Caco-2 (cell line): Measurements from ENCODE around the gene PRDM5. TPM values are rescaled to one million over a fixed set of nuclear protein-coding genes. Genes with fewer than 3 reads are reported as not detected.

ENCODE experiments used
- BruUV-seq: library from RNA; stranded (reverse); fragments of 400-500 nt; replicated peaks from 2 replicates; lab custom pipeline; 2021; lab: Mats Ljungman, UMichigan
- CTCF ChIA-PET: fragments of 300-600 bp; sonication (Branson Sonifier 250); formaldehyde crosslinking; loops from one replicate; lab custom pipeline; 2022; ENCODE audit warnings: antibody characterized with exemption; lab: Charles Lee
- POLR2A ChIA-PET: fragments of 300-600 bp; sonication (Branson Sonifier 250); formaldehyde crosslinking; loops from one replicate; lab custom pipeline; 2022; ENCODE audit warnings: antibody characterized with exemption; lab: Charles Lee
- DNase-seq, 2 experiments: peaks; one replicate each; pipeline versions ENCODE4 v3.0.0 to v3.0.0-alpha.2; 2020 to 2022
- H3K27me3 ChIP-seq: replicated peaks from 2 replicates; pipeline ENCODE4 v1.6.0; 2011; ENCODE audit warnings: low read length; ENCODE audit not compliant: control insufficient read depth, insufficient read depth
- H3K36me3 ChIP-seq: 2 replicates; pipeline ENCODE4 v1.5.1; 2011; ENCODE audit warnings: low read length; ENCODE audit not compliant: control insufficient read depth, insufficient read depth
- H3K4me1 ChIP-seq: fragments of 250-450 bp; sonication (Bioruptor Pico); 2 replicates; pipeline ENCODE4 v1.5.1; 2020; ENCODE audit warnings: mild to moderate bottlenecking
- H3K4me3 ChIP-seq: 2 replicates; pipeline ENCODE4 v1.5.1; 2011; ENCODE audit warnings: low read depth, mild to moderate bottlenecking, control low read depth, low read length
- H3K9me3 ChIP-seq: fragments of 250-450 bp; sonication (Bioruptor Pico); 2 replicates; pipeline ENCODE4 v1.5.1; 2020; ENCODE audit warnings: mild to moderate bottlenecking, moderate library complexity
- H3K27ac Mint-ChIP-seq: one replicate; pipeline ENCODE4 v1.8.0; 2022; ENCODE audit warnings: mixed read lengths; ENCODE audit not compliant: unreplicated experiment
- H3K27me3 Mint-ChIP-seq: one replicate; pipeline ENCODE4 v1.8.0; 2022; ENCODE audit warnings: mixed read lengths; ENCODE audit not compliant: insufficient read depth, unreplicated experiment
- H3K36me3 Mint-ChIP-seq: one replicate; pipeline ENCODE4 v1.8.0; 2022; ENCODE audit warnings: mild to moderate bottlenecking, mixed read lengths; ENCODE audit not compliant: insufficient read depth, unreplicated experiment
- H3K4me1 Mint-ChIP-seq: one replicate; pipeline ENCODE4 v1.8.0; 2022; ENCODE audit warnings: low read depth, mixed read lengths; ENCODE audit not compliant: unreplicated experiment
- H3K4me3 Mint-ChIP-seq: one replicate; pipeline ENCODE4 v1.8.0; 2022; ENCODE audit warnings: mild to moderate bottlenecking, moderate library complexity, mixed read lengths; ENCODE audit not compliant: unreplicated experiment
- H3K9me3 Mint-ChIP-seq: one replicate; pipeline ENCODE4 v1.8.0; 2022; ENCODE audit warnings: mixed read lengths; ENCODE audit not compliant: unreplicated experiment
- CTCF ChIP-seq, 2 experiments: fragments of 200-600 bp in 1 of 2; IDR thresholded peaks; 1 replicate in 1 of 2; 2 replicates in 1 of 2; pipeline versions ENCODE4 v1.5.1 to v1.8.0; 2011 to 2022; ENCODE audit warnings: antibody characterized with exemption in 1 of 2, control low read depth in 1 of 2, inconsistent platforms in 1 of 2, low read depth in 1 of 2, low read length in 1 of 2, mild to moderate bottlenecking in 1 of 2, moderate library complexity in 1 of 2; ENCODE audit not compliant: insufficient read depth in 1 of 2, severe bottlenecking in 1 of 2, unreplicated experiment in 1 of 2
- intact Hi-C: fragments of 100-400 bp; cut with micrococcal nuclease; formaldehyde crosslinking; loops from one replicate; pipeline ENCODE4 v1.10.0; 2022; ENCODE audit not compliant: unreplicated experiment
- total RNA-seq: library from RNA; stranded (reverse); gene quantifications from 2 replicates; pipeline ENCODE4 v1.2.3, GENCODE V29; 2022

The PRDM5 gene
- total RNA-seq, 1 experiment from 2014 or later, result 14.3 TPM

DNA sequence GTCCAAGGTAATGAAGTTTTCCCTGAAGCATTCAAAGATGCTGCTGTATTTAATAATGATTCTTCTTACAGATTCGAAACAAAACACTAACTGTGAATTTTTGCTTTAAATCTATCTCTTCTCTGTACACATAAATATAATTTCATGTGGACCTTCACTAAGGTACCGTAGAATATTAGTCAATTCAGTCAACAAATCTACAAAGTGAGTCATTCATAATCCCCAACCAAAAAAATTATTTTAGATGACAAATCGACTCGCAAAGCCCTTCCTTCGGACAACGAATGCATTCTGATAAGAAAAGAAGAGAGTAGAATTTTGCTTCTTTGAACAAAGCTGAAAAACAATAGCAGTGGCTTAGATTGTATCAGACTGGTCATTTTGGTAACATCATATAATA, 95.7 kb downstream of the PRDM5 start:
- ChIA-PET POLR2A (no interaction called here), CTCF (no interaction called here)
- no peaks in the 10 kb centered on the region for H3K27me3 Mint-ChIP-seq
- H3K27ac Mint-ChIP-seq, result no peak overlapping the region
- H3K27me3 ChIP-seq, result no peaks in the 10 kb centered on the region
- no peaks in the 10 kb centered on the region for H3K36me3 ChIP-seq
- peaks cover 10% of the 10 kb centered on the region for H3K9me3 Mint-ChIP-seq
- intact Hi-C loops, result no loop called here
- H3K9me3 ChIP-seq, result no peaks in the 10 kb centered on the region
- TF ChIP-seq CTCF (IDR thresholded peaks at IDR 0.05; ENCODE audit: insufficient read depth in 1 of 2, low read depth in 1 of 2, low read length in 1 of 2, severe bottlenecking in 1 of 2, unreplicated experiment in 1 of 2), result no peak
- H3K36me3 Mint-ChIP-seq, result no peaks in the 10 kb centered on the region
- no peak overlapping the region for H3K4me3 Mint-ChIP-seq
- BruUV-seq, result no TSS peak
- no peak overlapping the region for H3K4me3 ChIP-seq
- peaks cover 22% of the 10 kb centered on the region for H3K4me1 ChIP-seq
- no peak for DNase-seq
- peaks cover 14% of the 10 kb centered on the region for H3K4me1 Mint-ChIP-seq

GRCh38 chr4:120826449-120826848, 96.1 kb downstream of the PRDM5 start:
- CTCF ChIA-PET, result no interaction called here
- H3K27me3 ChIP-seq, result no peaks in the 10 kb centered on the region
- intact Hi-C loops, result no loop called here
- H3K9me3 Mint-ChIP-seq, result peaks cover 10% of the 10 kb centered on the region
- no peak overlapping the region for H3K4me3 Mint-ChIP-seq
- DNase-seq, result no peak
- no peaks in the 10 kb centered on the region for H3K9me3 ChIP-seq
- H3K27me3 Mint-ChIP-seq, result no peaks in the 10 kb centered on the region
- BruUV-seq, result no TSS peak
- H3K36me3 Mint-ChIP-seq, result no peaks in the 10 kb centered on the region
- H3K4me3 ChIP-seq, result no peak overlapping the region
- H3K27ac Mint-ChIP-seq, result peak overlapping the region; percentile 24
- H3K36me3 ChIP-seq, result no peaks in the 10 kb centered on the region
- no peak for TF ChIP-seq CTCF (IDR thresholded peaks at IDR 0.05; ENCODE audit: insufficient read depth in 1 of 2, low read depth in 1 of 2, low read length in 1 of 2, severe bottlenecking in 1 of 2, unreplicated experiment in 1 of 2)
- H3K4me1 ChIP-seq, result peaks cover 22% of the 10 kb centered on the region
- peaks cover 14% of the 10 kb centered on the region for H3K4me1 Mint-ChIP-seq
- POLR2A ChIA-PET, result no interaction called here

- ChIA-PET POLR2A (no interaction called here), CTCF (no interaction called here)
- intact Hi-C loops, result loop anchor here (2.0 kb wide), 1 partner anchor 24 kb away; no protein-coding TSS in a partner anchor
- H3K27me3 Mint-ChIP-seq, result no peaks in the 10 kb centered on the region
- no peak for TF ChIP-seq CTCF (IDR thresholded peaks at IDR 0.05; ENCODE audit: insufficient read depth in 1 of 2, low read depth in 1 of 2, low read length in 1 of 2, severe bottlenecking in 1 of 2, unreplicated experiment in 1 of 2)
- Histone ChIP-seq H3K4me1 (peaks cover 22% of the 10 kb centered on the region), H3K9me3 (no peaks in the 10 kb centered on the region), H3K36me3 (no peaks in the 10 kb centered on the region), H3K4me3 (no peak overlapping the region), H3K27me3 (no peaks in the 10 kb centered on the region)
- peaks cover 10% of the 10 kb centered on the region for H3K9me3 Mint-ChIP-seq
- BruUV-seq, result no TSS peak
- H3K4me3 Mint-ChIP-seq, result no peak overlapping the region
- no peaks in the 10 kb centered on the region for H3K36me3 Mint-ChIP-seq
- DNase-seq, result peak; percentile 10 to 38
- no peak overlapping the region for H3K27ac Mint-ChIP-seq
- H3K4me1 Mint-ChIP-seq, result peaks cover 14% of the 10 kb centered on the region
Measured at GRCh38 chr4:120824946-120825345, 97.6 kb downstream of the PRDM5 start.
